Activated T-cell treated with anti-CD3 and anti-CD28 coated beads, Interleukin-2, amount 50 U/mL, for 1 hour (primary cell): ENCODE data around the gene SH2B2.
"Not testable (repeated sequence)": the region's sequence is repeated elsewhere in the genome, so short reads cannot be mapped to it uniquely, and the experiment has no call there.

ENCODE experiments used
- DNase-seq: peaks from one replicate; pipeline ENCODE4 v3.0.0-alpha.2; 2020

Gene SH2B2

DNA sequence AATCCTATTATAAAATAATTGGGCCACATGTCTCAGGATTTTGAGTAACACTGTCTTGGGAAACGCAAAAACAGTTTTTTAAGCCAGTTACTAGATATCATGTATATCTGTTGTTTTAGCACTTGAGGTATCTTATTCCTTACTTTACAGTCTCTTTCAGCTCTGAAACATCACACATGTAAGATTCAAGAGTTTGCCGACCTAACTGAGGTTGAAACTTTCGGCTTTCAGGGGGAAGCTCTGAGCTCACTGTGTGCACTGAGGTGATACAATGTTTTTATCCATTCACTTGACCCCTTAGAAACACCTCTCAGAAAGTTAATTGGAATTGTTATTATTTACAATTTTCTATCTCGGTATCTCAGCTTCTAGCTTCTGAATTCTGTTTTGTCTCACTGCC lies 50.8 kb downstream of the SH2B2 start:
- DNase-seq: not testable (repeated sequence)

DNA sequence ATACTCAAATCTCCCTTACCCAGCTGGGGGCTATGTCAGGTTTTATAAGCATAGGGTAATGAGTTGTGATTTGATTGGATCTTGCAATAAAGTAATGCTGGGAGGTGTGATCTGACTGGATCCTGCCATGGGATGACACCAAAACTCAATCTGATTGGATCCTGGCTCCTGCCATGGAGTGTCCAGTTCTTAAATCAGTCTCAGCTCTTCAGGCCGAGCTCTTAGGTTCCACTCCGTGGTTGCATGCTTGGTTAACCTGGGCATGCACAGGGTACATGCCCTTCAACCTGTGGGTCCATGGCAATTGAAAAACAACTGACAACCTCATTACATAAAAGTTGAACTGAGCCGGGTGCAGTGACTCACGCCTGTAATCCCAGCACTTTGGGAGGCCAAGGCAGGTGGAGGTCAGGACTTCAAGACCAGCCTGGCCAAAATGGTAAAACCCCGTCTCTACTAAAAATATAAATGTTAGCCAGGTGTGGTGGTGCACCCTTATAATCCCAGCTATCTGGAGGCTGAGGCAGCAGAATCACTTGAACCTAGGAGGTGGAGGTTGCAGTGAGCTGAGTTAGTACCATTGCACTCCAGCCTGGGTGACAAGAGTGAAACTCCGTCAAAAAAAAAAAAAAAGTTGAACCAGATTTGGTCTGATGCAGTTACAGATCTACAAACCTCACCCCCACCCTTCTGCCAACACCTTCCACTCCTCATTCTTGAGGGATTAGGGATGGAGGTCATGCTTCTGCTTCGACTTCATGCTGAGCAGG lies 54.1 kb downstream of the SH2B2 start:
- DNase-seq: not testable (repeated sequence)

DNA sequence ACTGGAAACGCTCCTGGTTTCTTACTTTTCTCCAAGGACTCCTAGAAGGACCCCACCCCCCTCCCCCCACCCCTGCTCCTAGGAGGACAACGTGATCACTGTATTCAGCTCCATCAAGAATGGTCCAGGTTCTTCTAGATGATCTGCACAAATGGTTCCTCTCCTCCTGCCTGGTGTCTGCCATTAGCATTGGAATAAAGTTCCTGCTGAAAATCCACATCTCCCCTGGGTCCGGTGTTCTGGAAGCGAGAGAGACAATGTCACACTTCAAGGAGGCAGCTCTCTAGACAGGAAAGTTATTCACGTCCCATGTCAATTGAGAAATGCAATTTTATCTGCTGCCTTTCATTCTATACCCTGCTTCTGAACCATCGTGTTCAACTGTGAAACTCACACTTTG lies 60.3 kb downstream of the SH2B2 start:
- not testable (repeated sequence) for DNase-seq

- not testable (repeated sequence) for DNase-seq
Observed at GRCh38 chr7:102356344-102356743, 69.7 kb downstream of the SH2B2 start, which contains the start of gene SPDYE6. Gene SPDYE6, minus strand, starts transcription at chr7:102356444. Its CDS starts 421 bp downstream, at chr7:102356023.

DNA sequence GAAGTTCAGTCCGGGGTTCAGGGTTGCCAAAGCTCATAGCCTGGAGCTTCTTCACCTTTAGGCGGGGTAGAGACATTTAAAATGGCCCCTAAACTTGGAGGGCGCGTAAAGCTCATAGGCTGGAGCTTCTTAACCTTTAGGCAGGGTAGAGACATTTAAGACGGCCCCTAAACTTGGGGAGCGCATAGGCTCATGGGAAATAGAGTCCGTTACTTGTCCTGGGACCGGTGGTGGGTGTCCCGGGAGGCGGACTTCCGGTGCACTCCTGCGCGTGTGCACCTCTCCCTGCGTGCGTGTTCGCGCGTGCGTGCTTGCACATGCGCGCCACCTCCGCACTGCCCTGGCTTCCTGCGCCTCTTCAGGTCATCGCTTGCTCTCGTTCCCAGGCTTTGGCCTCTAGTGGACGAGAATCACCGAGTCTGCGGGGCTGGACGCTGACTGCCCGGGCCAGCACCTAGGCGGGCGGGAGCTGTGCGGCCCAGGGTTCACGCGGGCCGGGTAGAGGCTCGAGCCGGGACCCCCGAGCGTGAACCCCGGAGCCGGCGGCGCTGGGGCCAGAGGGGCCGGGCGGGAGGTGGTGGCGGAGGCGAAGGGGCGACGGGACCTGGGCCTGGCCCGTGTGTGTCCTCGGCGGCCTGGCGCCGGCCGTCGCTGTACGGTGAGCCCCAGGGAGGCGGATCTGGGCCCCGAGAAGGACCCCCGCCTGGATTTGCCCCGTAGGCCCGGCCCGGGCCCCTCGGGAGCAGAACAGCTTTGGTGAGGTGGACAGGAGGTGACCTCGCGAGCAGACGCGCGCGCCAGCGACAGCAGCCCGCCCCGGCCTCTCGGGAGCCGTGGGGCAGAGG lies 77.1 kb downstream of the SH2B2 start:
- DNase-seq: peak; percentile 87

DNA sequence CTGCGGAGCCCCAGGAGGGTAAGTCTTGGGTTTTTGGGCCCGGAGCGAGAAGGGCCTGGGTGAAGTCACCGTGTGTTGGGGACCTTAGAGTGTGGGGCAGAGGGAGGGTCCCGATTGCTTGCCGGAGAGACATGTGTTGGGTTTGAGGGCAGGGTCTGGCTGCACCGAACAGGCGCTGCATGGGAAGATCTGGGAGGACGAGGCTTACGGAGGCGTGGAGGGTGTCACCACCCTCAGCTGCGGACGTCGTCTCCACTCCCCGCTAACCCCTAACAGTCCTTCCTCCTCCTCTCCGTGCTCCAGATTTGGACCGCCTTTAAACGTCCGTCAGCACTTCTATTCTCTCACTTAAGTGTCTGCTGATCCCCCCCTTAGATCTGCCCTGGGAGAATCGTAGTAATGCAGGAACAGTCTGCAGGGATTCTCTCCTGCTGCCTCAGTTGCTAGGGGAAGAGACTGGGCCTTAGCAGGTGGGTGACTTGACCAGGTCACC lies 77.8 kb downstream of the SH2B2 start:
- DNase-seq: not testable (repeated sequence)

- not testable (repeated sequence) for DNase-seq
Observed at GRCh38 chr7:102365390-102365789, 78.7 kb downstream of the SH2B2 start.

DNA sequence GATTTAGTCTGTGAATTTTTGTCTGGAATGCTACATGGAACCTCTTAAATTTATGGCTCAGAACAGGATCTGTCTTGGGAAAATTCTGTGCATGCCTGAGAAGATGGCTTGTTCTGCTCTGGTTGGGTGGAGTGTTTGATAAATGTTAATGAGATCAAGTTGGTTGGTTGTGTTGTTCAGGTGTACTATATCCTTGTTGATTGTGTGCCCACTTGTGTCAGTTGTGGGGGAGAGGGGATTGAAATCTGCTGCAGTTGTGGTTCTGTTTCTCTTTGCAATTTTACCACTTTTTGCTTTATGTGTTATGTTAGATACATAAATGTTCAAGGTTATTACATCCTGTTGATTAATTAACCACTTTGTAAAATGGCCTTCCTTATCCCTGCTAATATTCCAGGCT lies 83.4 kb downstream of the SH2B2 start:
- not testable (repeated sequence) for DNase-seq
